BLaER1 treated with 17β-estradiol and CSF1 and Interleukin-3, amounts not matched to agents 10 nM and 100 nM (cell line): ENCODE measurements around the gene ETV7.
"Not testable (repeated sequence)": the region's sequence is repeated elsewhere in the genome, so short reads cannot be mapped to it uniquely, and the experiment has no call there.

Experiments
- H3K27ac ChIP-seq, 11 experiments: shearing (Covaris generic); formaldehyde crosslinking; 2 replicates each; pipeline ENCODE4 v1.8.1; 2022
- H3K27me3 ChIP-seq, 11 experiments: shearing (Covaris generic); formaldehyde crosslinking; 2 replicates each; pipeline ENCODE4 v1.8.1; 2022
- H3K36me3 ChIP-seq, 11 experiments: shearing (Covaris generic); formaldehyde crosslinking; 2 replicates each; pipeline ENCODE4 v1.8.1; 2022
- H3K4me1 ChIP-seq, 10 experiments: shearing (Covaris generic); formaldehyde crosslinking; 2 replicates each; pipeline ENCODE4 v1.8.1; 2022
- H3K4me2 ChIP-seq, 11 experiments: shearing (Covaris generic); formaldehyde crosslinking; 2 replicates each; pipeline ENCODE4 v1.8.1; 2022
- H3K4me3 ChIP-seq, 10 experiments: shearing (Covaris generic); formaldehyde crosslinking; 2 replicates each; pipeline ENCODE4 v1.8.1; 2022
- H3K9ac ChIP-seq, 11 experiments: shearing (Covaris generic); formaldehyde crosslinking; 2 replicates each; pipeline ENCODE4 v1.8.1; 2022
- H3K9me3 ChIP-seq, 11 experiments: shearing (Covaris generic); formaldehyde crosslinking; replicated peaks in 1 of 11; 2 replicates each; pipeline ENCODE4 v1.8.1; 2022
- H4K20me1 ChIP-seq, 11 experiments: shearing (Covaris generic); formaldehyde crosslinking; 2 replicates each; pipeline ENCODE4 v1.8.1; 2022
- Cebpa-rat ChIP-seq, 11 experiments: shearing (Covaris generic); IDR thresholded peaks; 2 replicates each; pipeline ENCODE4 v1.8.1; 2022

The ETV7 gene

DNA sequence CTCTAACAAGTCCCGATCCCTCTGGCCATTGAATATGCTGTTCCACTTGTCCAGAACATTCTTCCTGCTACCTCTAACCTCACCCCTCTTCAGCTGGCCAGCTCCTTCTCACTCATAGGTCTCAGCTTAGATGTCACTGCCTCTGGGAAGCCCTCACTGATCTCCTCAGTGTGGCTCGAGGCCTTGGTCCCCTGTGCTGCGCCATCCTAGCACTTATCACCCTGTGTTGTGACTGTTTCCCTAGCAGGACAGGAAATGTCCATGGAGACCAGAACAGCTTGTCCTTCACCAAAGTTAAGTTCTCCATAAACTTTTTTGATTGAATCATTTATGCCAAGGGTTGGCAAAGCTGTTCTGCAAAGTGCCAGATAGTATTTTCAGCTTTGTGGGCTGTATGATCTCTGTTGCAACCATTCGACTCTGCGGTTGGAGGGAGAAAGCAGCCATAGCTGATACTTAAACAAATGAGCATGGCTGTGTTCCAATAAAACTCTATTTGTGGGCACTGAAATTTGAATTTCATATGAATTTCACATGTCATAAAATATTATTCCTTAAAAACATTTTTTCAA lies 44.3 kb downstream of the ETV7 start:
- H3K4me1 ChIP-seq = peaks cover 17 to 52% (median 34%) of the 10 kb centered on the region in 10 experiments
- H3K9me3 ChIP-seq = no peaks in the 10 kb centered on the region
- H4K20me1 ChIP-seq = no peaks in the 10 kb centered on the region
- H3K4me3 ChIP-seq = no peak overlapping the region
- H3K36me3 ChIP-seq = no peaks in the 10 kb centered on the region
- H3K4me2 ChIP-seq = no peak overlapping the region
- no peaks in the 10 kb centered on the region for H3K27me3 ChIP-seq
- no peak overlapping the region for H3K9ac ChIP-seq
- H3K27ac ChIP-seq = no peak overlapping the region
- no peak for TF ChIP-seq Cebpa-rat (IDR thresholded peaks at IDR 0.05)

DNA sequence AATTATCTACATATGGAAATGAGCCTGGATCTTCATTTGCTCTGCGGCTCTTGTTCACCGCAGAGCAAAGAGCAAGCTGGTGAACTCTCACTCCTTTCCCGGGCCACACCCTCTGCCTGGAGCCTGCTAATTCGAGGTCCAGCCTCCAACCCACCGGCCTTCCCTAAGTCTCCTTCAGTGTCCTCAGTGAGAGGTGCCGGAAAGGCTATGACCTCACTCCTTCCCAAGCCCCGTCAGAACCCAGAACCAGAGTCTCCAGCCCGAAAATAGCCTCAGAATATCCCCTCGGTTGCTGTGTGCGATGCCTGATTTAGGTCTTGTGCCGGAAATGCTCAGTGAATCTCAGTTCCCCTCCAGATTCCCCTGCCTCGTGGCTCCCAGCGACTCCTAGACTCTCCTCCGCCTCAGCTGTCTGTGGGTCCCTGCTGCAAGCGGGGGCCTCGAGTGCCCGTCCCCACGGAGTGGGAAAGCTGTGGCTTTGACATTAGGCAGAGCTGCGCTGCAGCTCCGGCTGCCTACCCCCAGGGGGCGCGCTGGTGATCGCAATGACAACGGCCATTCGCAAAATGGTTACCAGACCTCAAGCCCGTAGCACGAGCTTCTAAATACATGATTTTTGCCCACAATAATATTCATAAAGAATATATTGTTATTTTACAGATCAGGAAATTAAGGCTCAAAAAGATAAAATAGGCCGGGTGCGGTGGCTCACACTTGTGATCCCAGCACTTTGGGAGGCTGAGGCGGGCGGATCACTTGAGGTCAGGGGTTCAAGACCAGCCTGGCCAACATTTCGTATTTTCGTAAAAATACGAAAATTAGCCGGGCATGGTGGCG lies 46.6 kb downstream of the ETV7 start:
- Histone ChIP-seq H3K4me2 (peak overlapping the region; percentile 42 to 80 (median 63)), H4K20me1 (no peaks in the 10 kb centered on the region), H3K4me1 (peaks cover 17 to 54% (median 44%) of the 10 kb centered on the region in 10 experiments), H3K4me3 (peak overlapping the region in 2 of 10 experiments; percentile 5 to 8; a peak in 1 of 20 replicates), H3K27ac (peak overlapping the region in 6 of 11 experiments; percentile 2 to 52 (median 34); a peak in 8 of 22 replicates), H3K9me3 (no peaks in the 10 kb centered on the region), H3K36me3 (no peaks in the 10 kb centered on the region), H3K27me3 (no peaks in the 10 kb centered on the region), H3K9ac (peak overlapping the region in 5 of 11 experiments; percentile 11 to 50 (median 31); a peak in 3 of 22 replicates)
- TF ChIP-seq Cebpa-rat (IDR thresholded peaks at IDR 0.05) = no peak

DNA sequence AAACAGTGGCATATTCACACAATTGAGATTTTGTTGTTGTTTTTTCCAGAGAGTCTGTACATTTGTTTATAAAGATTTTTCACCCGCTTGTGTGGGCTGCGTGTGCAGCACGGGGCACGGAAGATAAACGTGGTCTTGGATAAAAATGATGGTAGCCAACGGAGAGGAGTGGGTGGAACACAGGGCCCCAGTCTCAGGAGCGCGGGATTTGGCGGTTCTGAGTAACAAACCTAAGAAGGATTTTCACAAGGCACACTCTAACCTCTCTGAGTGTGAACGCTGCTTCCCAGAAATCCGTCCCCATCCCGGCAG lies 47.2 kb downstream of the ETV7 start:
- Histone ChIP-seq H3K9me3 (no peaks in the 10 kb centered on the region), H3K4me1 (peaks cover 17 to 59% (median 45%) of the 10 kb centered on the region in 10 experiments), H3K4me3 (no peak overlapping the region), H3K27me3 (no peaks in the 10 kb centered on the region), H4K20me1 (no peaks in the 10 kb centered on the region), H3K36me3 (no peaks in the 10 kb centered on the region), H3K9ac (0 out of 22 replicates have a peak overlapping the region, but pooled peaks of 2 of the 11 experiments have one; percentile 31 to 50), H3K4me2 (peak overlapping the region in 10 of 11 experiments; percentile 42 to 80 (median 61); a peak in 18 of 22 replicates), H3K27ac (peak overlapping the region in 3 of 11 experiments; percentile 12 to 52 (median 30); a peak in 3 of 22 replicates)
- no peak for TF ChIP-seq Cebpa-rat (IDR thresholded peaks at IDR 0.05)

DNA sequence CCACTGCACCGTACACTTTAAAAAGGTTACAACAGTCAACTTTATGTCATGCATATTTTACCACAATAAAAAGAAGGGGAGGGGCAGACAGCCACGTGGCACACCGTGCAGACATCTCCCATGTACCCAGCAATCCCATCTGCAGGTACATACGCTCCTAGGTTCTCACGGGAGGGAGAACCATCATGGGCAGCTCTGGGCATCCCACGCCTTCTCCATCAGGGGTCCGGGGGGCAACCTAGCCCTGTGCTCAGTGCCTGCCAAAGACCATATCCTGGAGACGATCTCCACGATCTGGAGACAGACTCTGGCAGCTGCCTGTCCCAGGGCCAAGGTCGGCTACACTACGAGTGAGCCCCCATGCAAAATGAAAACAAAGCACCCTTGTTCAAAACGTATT lies 48.3 kb downstream of the ETV7 start:
- Histone ChIP-seq H3K9ac (no peak overlapping the region), H3K4me2 (peak overlapping the region in 6 of 11 experiments; percentile 8 to 41 (median 29); a peak in 10 of 22 replicates), H3K4me3 (no peak overlapping the region), H4K20me1 (no peaks in the 10 kb centered on the region), H3K9me3 (no peaks in the 10 kb centered on the region), H3K27me3 (no peaks in the 10 kb centered on the region), H3K27ac (no peak overlapping the region), H3K4me1 (peaks cover 26 to 71% (median 57%) of the 10 kb centered on the region in 10 experiments), H3K36me3 (no peaks in the 10 kb centered on the region)
- no peak for TF ChIP-seq Cebpa-rat (IDR thresholded peaks at IDR 0.05)

DNA sequence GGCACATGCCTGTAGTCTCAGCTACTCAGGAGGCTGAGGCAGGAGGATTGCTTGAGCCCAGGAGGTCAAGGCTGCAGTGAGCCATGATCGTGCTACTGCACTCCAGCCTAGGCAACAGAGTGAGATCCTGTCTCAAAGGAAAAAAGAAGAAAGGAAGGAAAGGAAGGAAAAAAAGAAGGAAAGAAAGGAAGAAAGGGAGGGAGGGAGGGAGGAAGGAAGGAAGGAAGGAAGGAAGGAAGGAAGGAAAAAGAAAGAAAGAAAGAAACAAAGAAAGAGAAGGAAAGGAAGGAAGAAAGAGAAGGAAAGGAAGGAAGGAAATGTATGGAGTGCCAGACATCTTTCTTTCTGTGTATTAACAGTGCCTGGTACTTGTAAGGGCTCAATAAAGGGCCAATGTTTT lies 49.2 kb downstream of the ETV7 start:
- not testable (repeated sequence) for H3K36me3 ChIP-seq, H3K9ac ChIP-seq, H3K27me3 ChIP-seq, H3K27ac ChIP-seq, H3K9me3 ChIP-seq, H4K20me1 ChIP-seq, H3K4me3 ChIP-seq
- H3K4me1 ChIP-seq = peaks cover 32 to 80% (median 65%) of the 10 kb centered on the region in 10 experiments
- peak overlapping the region in 7 of 11 experiments; percentile 4 to 46 (median 29); a peak in 7 of 22 replicates for H3K4me2 ChIP-seq

DNA sequence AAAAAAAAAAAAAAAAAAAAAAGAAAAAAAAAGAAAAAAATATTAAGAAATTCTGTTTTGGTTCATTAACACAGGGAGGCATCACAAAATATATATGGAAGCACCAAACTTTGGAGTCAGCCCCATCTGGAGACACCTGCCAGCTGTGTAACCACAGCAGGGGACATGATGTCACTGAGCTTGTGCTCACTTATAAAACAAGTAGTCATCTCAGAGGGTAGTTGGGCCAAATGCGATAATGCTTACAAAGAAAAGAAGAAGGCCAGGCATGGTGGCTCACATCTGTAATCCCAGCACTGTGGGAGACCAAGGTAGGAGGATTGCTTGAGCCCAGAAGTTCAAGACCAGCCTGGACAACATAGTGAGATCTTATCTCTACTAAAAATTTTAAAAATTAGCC lies 49.7 kb downstream of the ETV7 start:
- H4K20me1 ChIP-seq = no peaks in the 10 kb centered on the region
- no peak overlapping the region for H3K9ac ChIP-seq
- H3K4me1 ChIP-seq = peaks cover 32 to 84% (median 67%) of the 10 kb centered on the region in 10 experiments
- H3K9me3 ChIP-seq = no peaks in the 10 kb centered on the region
- H3K4me3 ChIP-seq = no peak overlapping the region
- H3K4me2 ChIP-seq = peak overlapping the region in 6 of 11 experiments; percentile 4 to 46 (median 22); a peak in 8 of 22 replicates
- TF ChIP-seq Cebpa-rat (IDR thresholded peaks at IDR 0.05) = no peak
- no peak overlapping the region for H3K27ac ChIP-seq
- H3K27me3 ChIP-seq = no peaks in the 10 kb centered on the region
- no peaks in the 10 kb centered on the region for H3K36me3 ChIP-seq

DNA sequence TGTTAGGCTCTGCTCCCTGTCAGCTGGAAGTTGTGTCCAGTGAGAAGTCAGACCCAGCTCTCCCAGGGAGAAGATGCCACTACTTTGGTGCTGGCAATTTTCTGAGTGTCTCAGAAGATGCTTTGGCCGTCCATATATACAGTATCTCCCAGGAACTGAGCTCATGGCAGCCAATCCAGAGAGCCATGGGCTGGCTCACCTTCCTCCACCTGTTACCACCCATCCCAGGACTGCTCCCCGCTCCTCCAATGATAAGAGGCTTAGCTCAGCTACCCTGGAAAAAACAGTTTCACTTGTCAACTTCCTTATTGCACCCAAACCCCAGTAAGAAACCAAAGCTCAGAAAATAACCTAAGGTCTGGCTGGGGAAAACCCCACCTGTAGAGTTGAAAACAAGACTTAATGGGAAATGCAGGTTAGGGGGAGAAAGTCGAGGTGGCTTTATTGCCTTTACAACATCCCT lies 50.7 kb downstream of the ETV7 start, which contains the start of gene BNIP5:
TSS of gene BNIP5 (minus strand) at position 110 of the 463 bp plus-strand sequence. CDS start 6,198 bp downstream, outside the sequence.
- H3K9me3 ChIP-seq = no peaks in the 10 kb centered on the region
- H3K4me2 ChIP-seq = peak within 1 kb of the TSS in 7 of 11 experiments; percentile 4 to 46 (median 22); a peak in 9 of 22 replicates
- peaks cover 32 to 86% (median 67%) of the 10 kb centered on the region in 10 experiments for H3K4me1 ChIP-seq
- no peaks in the 10 kb centered on the region for H4K20me1 ChIP-seq
- TF ChIP-seq Cebpa-rat (IDR thresholded peaks at IDR 0.05) = no peak
- no peaks in the 10 kb centered on the region for H3K36me3 ChIP-seq
- H3K4me3 ChIP-seq = no peak within 1 kb of the TSS
- no peak within 1 kb of the TSS for H3K27ac ChIP-seq
- no peaks in the 10 kb centered on the region for H3K27me3 ChIP-seq
- no peak within 1 kb of the TSS for H3K9ac ChIP-seq

DNA sequence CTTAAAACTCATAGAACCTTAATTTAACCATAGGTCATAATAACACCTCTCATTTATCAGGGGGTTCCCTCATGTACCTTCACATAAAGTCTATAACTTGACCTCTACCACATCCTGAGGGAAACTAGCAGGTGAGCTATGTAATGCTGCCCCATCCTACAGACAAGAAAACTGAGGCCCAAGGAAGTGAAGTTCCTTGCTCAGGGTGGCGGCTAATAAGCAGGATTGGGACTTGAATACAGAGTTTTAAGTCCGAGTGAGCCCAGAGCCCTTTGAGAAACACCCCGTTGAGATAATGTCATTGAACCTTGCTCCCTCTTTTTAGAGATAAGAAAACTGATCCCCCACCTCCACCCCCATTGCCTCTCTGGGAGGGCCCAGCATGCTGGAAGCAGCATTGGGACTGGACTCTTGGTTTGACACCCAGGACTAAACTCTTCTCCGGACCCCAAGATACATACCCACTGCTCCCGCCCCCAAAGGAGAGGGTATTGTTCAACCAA lies 51.2 kb downstream of the ETV7 start:
- Histone ChIP-seq H3K9me3 (no peaks in the 10 kb centered on the region), H3K27me3 (no peaks in the 10 kb centered on the region)
- TF ChIP-seq Cebpa-rat (IDR thresholded peaks at IDR 0.05) = no peak

More for the DNA sequence above, 51.2 kb downstream of the ETV7 start:
- peaks cover 30 to 86% (median 64%) of the 10 kb centered on the region in 10 experiments for H3K4me1 ChIP-seq
- no peak overlapping the region for H3K9ac ChIP-seq
- H3K4me2 ChIP-seq = 0 out of 22 replicates have a peak overlapping the region, but pooled peaks of 1 of the 11 experiments have one; percentile 27
- no peak overlapping the region for H3K27ac ChIP-seq
- no peak overlapping the region for H3K4me3 ChIP-seq
- no peaks in the 10 kb centered on the region for H3K36me3 ChIP-seq
- no peaks in the 10 kb centered on the region for H4K20me1 ChIP-seq
